Measurements from ENCODE around the gene IFNA2.

- TF ChIP-seq CTCF (IDR thresholded peaks at IDR 0.05) (no peak), POLR2A (IDR thresholded peaks at IDR 0.05) (no peak)
Observed at GRCh38 chr9:21383627-21384026, 1.6 kb downstream of the IFNA2 start.
